ENCODE results near the gene NAPA. TPM values are rescaled to one million over a fixed set of nuclear protein-coding genes. Genes with fewer than 3 reads are reported as not detected.

The NAPA gene
- total and polyA plus RNA-seq, 8 donors: 47.2 to 121 (median 60.4) TPM

DNA sequence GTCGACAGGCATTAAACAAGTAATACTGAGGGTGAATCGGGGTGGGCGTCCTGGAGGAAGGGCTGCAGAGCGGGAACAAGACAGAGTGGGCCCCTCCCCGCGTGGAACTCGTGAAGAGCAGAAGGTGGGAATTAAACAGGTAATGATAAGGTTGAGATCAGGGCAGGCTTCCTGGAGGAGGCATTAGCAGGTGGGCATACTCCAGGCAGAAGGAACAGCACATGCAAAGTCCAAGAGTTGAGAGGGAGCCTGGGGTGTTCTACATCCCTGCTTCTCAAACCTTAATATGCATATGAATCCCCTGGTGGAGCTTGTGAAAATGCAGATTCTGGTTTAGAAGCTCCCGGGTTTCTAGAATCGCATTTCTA is 66.5 kb downstream of the NAPA start:
- Histone ChIP-seq H3K4me3 (no peak overlapping the region), H3K36me3 (no peaks in the 10 kb centered on the region), H3K4me1 (no peaks in the 10 kb centered on the region), H3K27me3 (no peaks in the 10 kb centered on the region), H3K27ac (no peak overlapping the region), H3K9me3 (no peaks in the 10 kb centered on the region)
- whole genome bisulfite sequencing, 2 donors: 61 to 65% methylated on average over 9 of the region's 9 CpGs
- intact Hi-C loops (cut with DNase I): loop anchor here in 1 of 3 donors (10.0 kb wide), 1 partner anchor 246 kb away; no protein-coding TSS in a partner anchor
- TF ChIP-seq, protein P1, sequence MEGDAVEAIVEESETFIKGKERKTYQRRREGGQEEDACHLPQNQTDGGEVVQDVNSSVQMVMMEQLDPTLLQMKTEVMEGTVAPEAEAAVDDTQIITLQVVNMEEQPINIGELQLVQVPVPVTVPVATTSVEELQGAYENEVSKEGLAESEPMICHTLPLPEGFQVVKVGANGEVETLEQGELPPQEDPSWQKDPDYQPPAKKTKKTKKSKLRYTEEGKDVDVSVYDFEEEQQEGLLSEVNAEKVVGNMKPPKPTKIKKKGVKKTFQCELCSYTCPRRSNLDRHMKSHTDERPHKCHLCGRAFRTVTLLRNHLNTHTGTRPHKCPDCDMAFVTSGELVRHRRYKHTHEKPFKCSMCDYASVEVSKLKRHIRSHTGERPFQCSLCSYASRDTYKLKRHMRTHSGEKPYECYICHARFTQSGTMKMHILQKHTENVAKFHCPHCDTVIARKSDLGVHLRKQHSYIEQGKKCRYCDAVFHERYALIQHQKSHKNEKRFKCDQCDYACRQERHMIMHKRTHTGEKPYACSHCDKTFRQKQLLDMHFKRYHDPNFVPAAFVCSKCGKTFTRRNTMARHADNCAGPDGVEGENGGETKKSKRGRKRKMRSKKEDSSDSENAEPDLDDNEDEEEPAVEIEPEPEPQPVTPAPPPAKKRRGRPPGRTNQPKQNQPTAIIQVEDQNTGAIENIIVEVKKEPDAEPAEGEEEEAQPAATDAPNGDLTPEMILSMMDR (IDR thresholded peaks at IDR 0.05): no peak
- no peak for ATAC-seq
- no peak for DNase-seq
- FAIRE-seq: no peak

DNA sequence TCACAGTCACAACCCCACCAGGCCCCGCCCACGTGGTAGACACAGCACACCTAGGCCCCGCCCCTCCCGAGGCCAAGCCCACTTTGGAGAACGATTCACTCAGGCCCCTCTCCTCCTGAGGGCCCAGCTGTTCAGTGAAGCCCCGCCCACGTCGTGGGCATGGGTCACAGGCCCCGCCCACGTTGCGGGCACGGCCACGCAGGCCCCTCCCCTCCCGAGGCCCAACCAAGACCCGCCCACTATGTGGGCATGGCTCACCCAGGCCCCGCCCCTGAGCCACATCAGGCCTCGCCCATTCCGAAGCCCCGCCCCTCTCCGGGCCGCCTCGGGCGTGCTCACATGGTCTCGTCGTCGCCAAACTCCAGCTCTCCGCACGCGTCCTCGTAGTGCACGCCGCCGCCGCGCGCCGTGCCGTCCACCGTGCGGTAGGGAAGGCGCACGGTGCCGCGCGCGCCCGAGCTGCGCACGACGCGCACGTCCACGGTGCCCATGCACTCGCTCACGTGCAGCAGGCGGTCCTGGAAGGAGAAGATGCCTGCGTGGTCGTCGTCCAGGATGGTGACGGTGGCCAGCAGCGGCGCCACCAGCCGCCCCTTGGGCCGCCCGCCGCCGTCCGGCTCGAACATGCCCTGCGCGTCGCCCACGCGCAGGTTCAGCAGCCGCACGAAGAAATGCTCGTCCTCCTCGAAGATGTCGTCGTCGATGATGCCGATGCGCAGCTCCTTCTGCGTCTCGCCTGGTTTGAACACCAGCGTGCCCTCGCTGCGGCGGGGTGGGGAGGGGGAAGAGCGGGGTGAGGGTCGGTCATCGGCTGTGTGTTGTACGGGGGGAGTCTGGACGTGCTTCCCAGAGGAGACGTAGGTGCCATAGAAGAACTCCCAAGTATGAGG is 67.1 kb downstream of the NAPA start:
- peak in 3 of 4 donors; percentile 33 to 61 (median 52) for ATAC-seq
- H3K27me3 ChIP-seq: no peaks in the 10 kb centered on the region
- no peak for FAIRE-seq

DNA sequence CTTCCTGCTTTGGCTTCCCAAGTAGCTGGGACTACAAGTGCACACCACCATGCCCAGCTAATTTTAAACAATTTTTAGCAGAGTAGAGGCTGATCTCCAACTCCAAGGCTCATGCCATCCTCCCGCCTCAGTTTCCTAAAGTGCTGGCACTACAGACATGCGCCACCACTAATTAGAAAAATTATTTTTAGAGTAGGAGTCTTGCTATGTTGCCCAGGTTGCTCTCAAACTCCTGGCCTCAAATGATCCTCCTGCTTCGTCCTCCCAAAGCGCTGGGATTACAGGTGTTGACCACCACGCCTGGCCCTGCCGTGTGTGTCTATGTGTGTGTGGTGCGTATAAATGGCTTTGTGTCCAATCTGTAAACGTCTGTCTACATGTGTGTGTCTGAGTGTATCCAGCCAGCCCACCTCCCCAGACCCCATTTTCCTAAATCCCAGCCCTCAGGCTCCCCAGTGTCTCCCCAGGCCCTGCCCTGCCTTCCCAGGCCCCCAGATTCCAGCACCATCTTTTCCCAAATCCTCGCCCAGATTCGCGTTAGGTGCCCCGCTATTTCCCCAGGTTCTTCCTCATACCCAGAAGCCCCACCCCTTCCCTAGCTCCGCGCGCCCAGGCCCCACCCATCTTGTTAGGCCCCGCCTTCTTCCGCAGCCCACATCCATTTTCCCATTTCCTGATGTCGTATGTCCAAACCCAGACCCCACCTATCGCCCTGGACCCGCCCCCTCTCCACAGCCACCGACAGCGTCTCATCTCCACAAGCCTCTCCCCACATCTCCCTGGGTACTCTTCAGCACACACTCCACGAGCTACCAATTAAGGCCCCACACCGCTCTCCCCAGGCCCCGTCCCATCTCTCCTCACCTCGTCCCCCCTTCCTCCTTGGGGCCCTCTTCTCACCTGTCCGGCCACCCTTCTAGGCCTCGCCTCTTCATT is 68.1 kb downstream of the NAPA start:
- TF ChIP-seq, protein P1 (IDR thresholded peaks at IDR 0.05): no peak
- intact Hi-C loops (cut with DNase I): loop anchor here in 1 of 3 donors (10.0 kb wide), 1 partner anchor 248 kb away; no protein-coding TSS in a partner anchor
- 49 to 52% methylated on average over 28 of the region's 28 CpGs for WGBS, 2 donors
- no peak overlapping the region for H3K4me3 ChIP-seq
- DNase-seq: peak in 1 of 6 donors; percentile 35
- no peaks in the 10 kb centered on the region for H3K36me3 ChIP-seq
- H3K27me3 ChIP-seq: no peaks in the 10 kb centered on the region
- no peaks in the 10 kb centered on the region for H3K4me1 ChIP-seq
- peak in 3 of 4 donors; percentile 45 to 64 (median 46) for ATAC-seq
- H3K27ac ChIP-seq: no peak overlapping the region
- no peak for FAIRE-seq
- no peaks in the 10 kb centered on the region for H3K9me3 ChIP-seq

More for the DNA sequence above, 67.1 kb downstream of the NAPA start:
- Histone ChIP-seq H3K4me3 (no peak overlapping the region), H3K27ac (no peak overlapping the region), H3K4me1 (no peaks in the 10 kb centered on the region), H3K9me3 (no peaks in the 10 kb centered on the region), H3K36me3 (no peaks in the 10 kb centered on the region)
- DNase-seq: peak in 3 of 6 donors; percentile 54 to 68 (median 66)
- TF ChIP-seq, protein P1 (IDR thresholded peaks at IDR 0.05): no peak
- WGBS, 2 donors: 39 to 41% methylated on average over 89 to 95 of the region's 95 CpGs
- intact Hi-C loops (cut with DNase I): loop anchor here in 1 of 3 donors (10.0 kb wide), 1 partner anchor 247 kb away; no protein-coding TSS in a partner anchor

DNA sequence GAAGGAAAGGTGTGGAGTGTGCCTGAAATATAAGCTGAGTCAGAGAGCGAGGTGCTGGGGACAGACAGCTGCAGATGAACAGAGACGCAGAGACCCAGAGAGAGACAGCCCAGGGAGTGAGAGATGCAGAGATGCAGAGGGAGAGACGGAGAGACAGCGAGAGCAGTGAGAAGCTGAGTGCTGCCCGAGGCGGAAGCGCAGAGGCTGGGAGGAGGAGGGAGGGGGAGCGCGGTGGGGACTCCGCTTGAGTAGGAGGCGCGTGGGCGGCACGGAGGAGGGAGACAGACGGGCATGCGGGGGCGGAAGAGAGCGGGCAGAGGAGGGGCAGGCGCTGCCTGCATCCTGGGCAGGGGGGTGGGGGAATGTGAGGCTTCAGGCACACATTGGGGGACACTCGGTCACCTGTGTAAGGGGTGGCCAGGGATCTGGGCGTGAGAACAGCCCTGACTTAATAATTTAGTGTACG is 68.9 kb downstream of the NAPA start:
- no peaks in the 10 kb centered on the region for H3K36me3 ChIP-seq
- no peaks in the 10 kb centered on the region for H3K9me3 ChIP-seq
- intact Hi-C loops (cut with DNase I): loop anchor here in 1 of 3 donors (10.0 kb wide), 1 partner anchor 249 kb away; no protein-coding TSS in a partner anchor
- peak overlapping the region in 1 of 4 donors; percentile 10 for H3K4me3 ChIP-seq
- peak; percentile 35 to 79 (median 50) for DNase-seq
- no peak overlapping the region for H3K27ac ChIP-seq
- TF ChIP-seq, protein P1 (IDR thresholded peaks at IDR 0.05): no peak
- no peak for FAIRE-seq
- H3K4me1 ChIP-seq: no peaks in the 10 kb centered on the region
- no peaks in the 10 kb centered on the region for H3K27me3 ChIP-seq
- WGBS, 2 donors: 18 to 32% methylated on average over 22 of the region's 22 CpGs
- ATAC-seq: peak; percentile 55 to 89 (median 79)

All from pancreas (tissue), 10 donors.